Medulla oblongata (tissue), 1 donor: ENCODE data around the gene GSAP.
A peak's percentile ranks its signal among the peaks of the same experiment; 100 is the strongest.

Source experiments
- DNase-seq: peaks from one replicate; pipeline ENCODE4 v3.0.0-alpha.2; 2015; ENCODE audit errors: extremely low spot score

Gene GSAP

GRCh38 chr7:77327932-77328628 is 88.1 kb downstream of the GSAP start:
- no peak for DNase-seq

GRCh38 chr7:77327067-77327931 is 88.8 kb downstream of the GSAP start:
- DNase-seq = peak; percentile 33

DNA sequence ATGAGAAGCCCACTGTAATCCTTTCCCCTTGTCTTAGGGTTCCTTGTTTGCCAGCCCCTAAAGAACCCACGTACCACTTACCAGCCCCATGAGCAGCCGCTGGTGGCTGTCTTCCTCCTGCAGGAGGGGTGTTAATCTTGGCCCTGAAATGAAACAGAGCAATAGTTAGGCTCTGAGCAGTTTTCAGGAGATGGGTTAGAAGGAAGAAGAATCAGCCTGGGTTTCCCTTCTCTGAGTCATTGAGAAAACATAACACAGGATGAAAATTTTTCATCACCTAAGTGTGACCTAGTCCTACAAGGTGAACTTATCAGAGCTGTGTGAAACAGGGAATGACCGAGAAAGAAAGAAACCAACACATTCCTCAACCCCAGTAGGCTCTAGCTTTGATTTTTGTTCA is 90.0 kb downstream of the GSAP start:
- DNase-seq = no peak

- peak; percentile 41 for DNase-seq
Observed at GRCh38 chr7:77321300-77321699, 94.8 kb downstream of the GSAP start.

DNA sequence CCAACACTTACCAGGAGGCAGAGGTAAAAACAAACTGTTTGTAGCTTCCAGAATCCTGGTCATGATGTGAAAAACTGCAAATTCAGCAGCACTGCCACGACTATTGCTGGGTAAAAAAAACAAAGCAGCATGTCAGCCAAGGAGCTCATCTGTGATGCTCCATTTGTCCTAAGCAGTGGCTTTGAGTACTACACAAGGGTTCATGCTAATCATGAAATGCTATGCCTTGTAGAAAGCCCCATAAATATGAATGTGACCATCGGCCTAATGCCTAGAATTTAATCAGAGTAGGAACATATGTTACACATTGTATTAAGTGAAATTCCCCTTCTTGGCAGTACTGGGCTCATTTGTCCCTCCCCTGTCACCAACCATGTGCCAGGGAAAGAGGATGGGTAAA is 95.4 kb downstream of the GSAP start:
- no peak for DNase-seq

DNA sequence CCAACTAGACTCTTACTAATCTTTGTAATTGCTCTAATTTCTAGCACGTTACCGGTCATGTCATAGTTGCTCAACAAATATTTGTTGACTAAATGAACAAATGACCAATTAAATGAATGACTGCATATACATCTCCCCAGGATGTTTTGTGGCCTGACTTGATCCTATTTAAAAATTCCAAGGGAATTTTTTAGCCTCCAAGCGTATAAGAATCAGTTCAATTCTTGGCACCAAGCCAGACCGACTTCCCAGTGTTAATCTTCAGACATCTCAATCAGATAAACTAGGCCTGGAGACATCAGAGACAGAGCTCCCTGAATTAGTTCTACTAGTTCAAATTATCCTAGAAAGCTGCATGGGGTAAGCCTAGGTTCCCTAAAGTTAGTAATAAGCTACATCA is 96.0 kb downstream of the GSAP start:
- DNase-seq = no peak

DNA sequence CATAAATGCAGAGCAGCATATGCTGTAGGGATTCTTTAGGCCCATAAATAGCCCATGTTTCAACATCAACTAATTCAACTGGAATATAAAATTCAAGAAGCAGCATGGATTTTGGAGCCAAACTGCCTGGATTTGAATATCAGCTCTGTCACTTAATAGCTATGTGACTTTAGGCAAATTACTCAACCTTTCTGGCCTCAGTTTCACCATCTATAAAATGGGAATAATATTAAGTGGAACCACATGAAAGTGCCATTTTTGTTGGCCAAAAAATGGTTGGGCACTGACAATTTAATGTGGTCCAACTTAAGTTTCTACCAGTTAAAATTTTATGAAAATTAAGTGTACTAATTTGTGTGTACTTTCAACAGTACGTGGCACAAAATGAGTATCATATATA is 98.1 kb downstream of the GSAP start:
- no peak for DNase-seq

DNA sequence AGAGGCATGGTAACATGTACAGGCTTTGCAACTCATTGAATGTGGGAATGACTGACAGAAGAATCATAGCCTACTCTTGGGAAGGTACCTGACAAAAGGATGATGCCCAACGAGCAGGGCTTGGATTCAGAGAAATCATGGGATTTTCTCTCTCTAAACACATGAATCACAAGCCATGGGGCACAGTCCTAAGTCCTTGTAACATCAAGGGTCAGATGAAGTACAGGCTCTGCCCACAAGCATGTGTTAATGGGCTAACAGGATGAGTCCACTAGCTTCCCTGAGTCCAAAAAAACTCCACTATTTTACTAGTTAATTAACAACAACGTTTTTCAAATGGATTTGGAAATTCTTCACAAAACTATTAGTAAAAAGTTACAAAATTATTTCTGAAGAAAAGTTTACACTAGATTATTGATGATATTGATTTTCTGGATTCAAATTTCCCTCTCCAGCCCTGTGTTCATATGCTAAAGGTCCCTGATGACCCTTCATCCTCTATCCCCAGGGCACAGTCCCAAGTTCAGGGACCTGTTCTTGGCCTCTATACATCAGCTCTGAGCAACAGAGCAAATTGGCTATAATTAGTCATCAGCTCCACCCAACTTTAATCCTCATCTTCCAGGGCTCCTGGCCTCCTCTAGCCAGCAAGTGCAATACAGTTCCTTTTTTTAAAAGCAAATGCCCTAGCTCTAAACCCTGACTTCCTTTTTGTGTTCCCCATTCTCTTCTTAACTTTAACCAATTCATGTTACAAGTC is 99.8 kb downstream of the GSAP start:
- no peak for DNase-seq

DNA sequence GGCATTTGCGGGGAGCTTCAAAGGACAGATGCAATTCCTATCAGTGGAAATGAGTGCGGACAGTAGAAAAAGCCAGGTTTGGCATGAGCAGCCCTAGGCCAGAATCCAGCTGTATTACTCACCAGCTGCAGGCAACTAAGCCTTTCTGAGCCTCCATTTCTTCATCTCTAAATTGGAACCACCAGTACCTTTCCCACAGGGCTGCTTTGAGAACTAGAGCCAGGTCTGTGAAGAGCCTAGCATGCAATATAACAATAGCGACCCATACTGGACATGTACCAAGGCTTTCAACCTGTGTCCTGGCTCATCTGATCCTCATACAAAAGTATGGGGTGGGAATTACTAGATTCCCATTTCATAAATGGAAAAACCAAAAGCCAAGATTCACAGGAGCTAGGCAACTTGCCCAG is 101.0 kb downstream of the GSAP start:
- no peak for DNase-seq

DNA sequence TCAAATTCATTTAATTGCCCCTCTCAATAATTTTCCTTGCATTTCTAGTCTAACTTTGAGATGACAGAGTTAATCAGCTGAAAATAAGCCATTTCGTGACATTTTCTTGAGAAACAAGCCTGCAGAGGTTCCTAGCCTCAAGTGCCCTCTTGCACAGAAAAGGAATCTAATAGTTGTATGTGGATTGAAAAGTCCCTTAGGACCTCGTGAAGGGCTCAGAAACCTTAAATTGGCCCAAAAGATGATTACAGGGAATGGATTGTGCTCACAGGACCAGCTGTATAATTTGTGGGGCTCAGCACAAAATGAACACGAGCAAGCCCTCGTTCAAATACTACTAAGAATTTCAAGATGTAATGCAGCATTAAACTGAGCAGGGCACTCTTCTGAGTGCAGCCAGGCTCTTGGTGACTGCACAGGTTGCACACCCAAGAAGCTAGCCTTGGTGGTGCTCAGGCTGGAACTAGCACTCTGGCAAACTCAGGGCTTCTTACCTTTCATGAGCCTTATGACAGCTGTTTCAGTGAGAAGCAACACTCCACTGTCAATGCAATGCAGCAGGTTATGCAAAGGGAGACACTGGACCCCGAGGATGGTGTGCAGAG is 102.2 kb downstream of the GSAP start:
- DNase-seq = no peak

DNA sequence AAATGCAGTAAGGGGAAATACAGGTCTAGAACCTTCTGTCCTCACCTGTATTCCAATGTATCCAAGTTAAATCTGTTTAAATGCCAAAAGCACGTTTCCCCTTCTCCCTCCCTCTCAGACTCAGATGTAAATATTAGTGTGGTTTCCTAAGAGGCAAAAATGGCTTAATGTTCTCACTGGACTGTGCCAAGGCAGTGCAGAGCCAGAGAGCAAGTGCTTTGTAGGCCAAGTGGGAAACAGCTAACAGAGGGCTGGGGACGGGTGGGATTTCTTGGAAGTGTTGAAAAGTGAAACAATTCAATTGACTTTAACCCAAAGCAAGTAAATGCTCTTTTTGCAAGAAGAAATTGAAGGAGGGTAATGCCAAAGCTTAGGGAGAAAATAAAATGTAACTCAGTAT is 103.1 kb downstream of the GSAP start:
- no peak for DNase-seq

GRCh38 chr7:77310982-77311381 is 105.2 kb downstream of the GSAP start:
- DNase-seq = no peak

GRCh38 chr7:77309714-77310220 is 106.4 kb downstream of the GSAP start:
- no peak for DNase-seq

- DNase-seq = no peak
Observed at GRCh38 chr7:77308792-77309191, 107.4 kb downstream of the GSAP start.

- no peak for DNase-seq
Observed at GRCh38 chr7:77306231-77307067, 109.7 kb downstream of the GSAP start.

DNA sequence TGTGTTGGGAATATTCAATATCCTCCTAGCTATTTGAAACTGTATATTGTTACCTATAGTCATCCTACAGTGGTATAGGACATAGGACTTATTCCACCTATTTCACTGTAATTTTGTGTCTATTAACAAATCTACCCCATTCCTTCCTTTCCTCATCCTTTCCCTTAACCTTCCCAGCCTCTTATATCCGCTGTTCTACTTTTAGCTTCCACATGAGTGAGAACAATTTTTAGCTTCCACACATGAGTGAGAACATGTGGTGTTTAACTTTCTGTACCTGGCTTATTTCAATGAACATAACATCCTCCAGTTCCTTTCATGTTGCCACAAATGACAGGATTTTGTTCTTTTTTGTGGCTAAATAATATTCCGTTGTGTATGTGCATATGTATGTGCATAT is 120.6 kb downstream of the GSAP start:
- no peak for DNase-seq

- DNase-seq = no peak
Observed at GRCh38 chr7:77293046-77293445, 123.1 kb downstream of the GSAP start.

- no peak for DNase-seq
Observed at GRCh38 chr7:77290425-77290824, 125.7 kb downstream of the GSAP start.

- no peak for DNase-seq
Observed at GRCh38 chr7:77289387-77289786, 126.8 kb downstream of the GSAP start.

- no peak for DNase-seq
Observed at GRCh38 chr7:77288676-77289320, 127.4 kb downstream of the GSAP start.
